Measurements from ENCODE around the gene CBARP. TPM values are rescaled to one million over a fixed set of nuclear protein-coding genes. Genes with fewer than 3 reads are reported as not detected.

Gene CBARP
- total and polyA plus RNA-seq, 9 of the 15 experiments (the other 6 are each of a cell fraction or from before 2014, with no cell fraction given) = 0.03 to 8.9 (median 1.2) TPM; not detected in 1

GRCh38 chr19:1264801-1265614, 27.2 kb upstream of the CBARP start:
- H3K9ac ChIP-seq (ENCODE audit: insufficient read depth in 1 of 2, low read depth in 2 of 2, low read length in 2 of 2) = peak overlapping the region in 1 of 2 experiments; percentile 83; a peak in 2 of 4 replicates
- TF ChIP-seq ZNF184 (CRISPR knock-in tag; IDR thresholded peaks at IDR 0.05) = no peak
- TF ChIP-seq GMEB1 (CRISPR knock-in tag; IDR thresholded peaks at IDR 0.05) = no peak
- TF ChIP-seq SMARCA5 (IDR thresholded peaks at IDR 0.05) = peak; percentile 46; the same call in 1 of the 2 replicates
- TF ChIP-seq, protein P1, sequence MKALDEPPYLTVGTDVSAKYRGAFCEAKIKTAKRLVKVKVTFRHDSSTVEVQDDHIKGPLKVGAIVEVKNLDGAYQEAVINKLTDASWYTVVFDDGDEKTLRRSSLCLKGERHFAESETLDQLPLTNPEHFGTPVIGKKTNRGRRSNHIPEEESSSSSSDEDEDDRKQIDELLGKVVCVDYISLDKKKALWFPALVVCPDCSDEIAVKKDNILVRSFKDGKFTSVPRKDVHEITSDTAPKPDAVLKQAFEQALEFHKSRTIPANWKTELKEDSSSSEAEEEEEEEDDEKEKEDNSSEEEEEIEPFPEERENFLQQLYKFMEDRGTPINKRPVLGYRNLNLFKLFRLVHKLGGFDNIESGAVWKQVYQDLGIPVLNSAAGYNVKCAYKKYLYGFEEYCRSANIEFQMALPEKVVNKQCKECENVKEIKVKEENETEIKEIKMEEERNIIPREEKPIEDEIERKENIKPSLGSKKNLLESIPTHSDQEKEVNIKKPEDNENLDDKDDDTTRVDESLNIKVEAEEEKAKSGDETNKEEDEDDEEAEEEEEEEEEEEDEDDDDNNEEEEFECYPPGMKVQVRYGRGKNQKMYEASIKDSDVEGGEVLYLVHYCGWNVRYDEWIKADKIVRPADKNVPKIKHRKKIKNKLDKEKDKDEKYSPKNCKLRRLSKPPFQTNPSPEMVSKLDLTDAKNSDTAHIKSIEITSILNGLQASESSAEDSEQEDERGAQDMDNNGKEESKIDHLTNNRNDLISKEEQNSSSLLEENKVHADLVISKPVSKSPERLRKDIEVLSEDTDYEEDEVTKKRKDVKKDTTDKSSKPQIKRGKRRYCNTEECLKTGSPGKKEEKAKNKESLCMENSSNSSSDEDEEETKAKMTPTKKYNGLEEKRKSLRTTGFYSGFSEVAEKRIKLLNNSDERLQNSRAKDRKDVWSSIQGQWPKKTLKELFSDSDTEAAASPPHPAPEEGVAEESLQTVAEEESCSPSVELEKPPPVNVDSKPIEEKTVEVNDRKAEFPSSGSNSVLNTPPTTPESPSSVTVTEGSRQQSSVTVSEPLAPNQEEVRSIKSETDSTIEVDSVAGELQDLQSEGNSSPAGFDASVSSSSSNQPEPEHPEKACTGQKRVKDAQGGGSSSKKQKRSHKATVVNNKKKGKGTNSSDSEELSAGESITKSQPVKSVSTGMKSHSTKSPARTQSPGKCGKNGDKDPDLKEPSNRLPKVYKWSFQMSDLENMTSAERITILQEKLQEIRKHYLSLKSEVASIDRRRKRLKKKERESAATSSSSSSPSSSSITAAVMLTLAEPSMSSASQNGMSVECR (CRISPR knock-in tag; IDR thresholded peaks at IDR 0.05) = no peak
- TF ChIP-seq SRSF7 (optimal IDR thresholded peaks at IDR 0.05; ENCODE audit: low read depth, low read length) = no peak
- 0 out of 2 replicates have a peak, but pooled peaks have one; percentile 23 for TF ChIP-seq ATF6 (CRISPR knock-in tag; IDR thresholded peaks at IDR 0.05)
- no peak for TF ChIP-seq BDP1 (IDR thresholded peaks at IDR 0.05; ENCODE audit: insufficient read depth, insufficient read length)
- no peak for TF ChIP-seq KAT2B (IDR thresholded peaks at IDR 0.05; ENCODE audit: low read depth, low read length)
- no peak for TF ChIP-seq CCNT2 (IDR thresholded peaks at IDR 0.05; ENCODE audit: borderline replicate concordance, extremely low read depth, insufficient read length, low read depth, low read length)
- no peak for TF ChIP-seq TFAM (CRISPR knock-in tag; conservative IDR thresholded peaks at IDR 0.05)
- TF ChIP-seq TRIM24 (IDR thresholded peaks at IDR 0.05) = no peak
- no peak for TF ChIP-seq ESRRA (IDR thresholded peaks at IDR 0.05; ENCODE audit: borderline replicate concordance, low read depth)
- no peak for TF ChIP-seq BCL6 (CRISPR knock-in tag; IDR thresholded peaks at IDR 0.05)
- TF ChIP-seq CHD1 (IDR thresholded peaks at IDR 0.05; ENCODE audit: low read length) = no peak

More at GRCh38 chr19:1264801-1265614, 27.2 kb upstream of the CBARP start:
- H2AFZ ChIP-seq (ENCODE audit: low read depth, low read length) = no peak overlapping the region
- no TSS peak for BruUV-seq (replicated peaks)
- WGBS (ENCODE audit: insufficient coverage, low coverage, missing lambda C conversion rate) = 70% methylated on average over 25 of the region's 26 CpGs
- intact Hi-C loops (cut with micrococcal nuclease) = no loop called here
- FAIRE-seq (peak; percentile 60), ATAC-seq (no peak), DNase-seq (ENCODE audit: extremely low read depth in 1 of 4, low spot score in 3 of 4) (peak in 3 of 4 experiments; percentile 50 to 78 (median 62))
- H3K4me2 ChIP-seq (ENCODE audit: insufficient read depth, low read length) = peak overlapping the region; percentile 37; the same call in 1 of the 2 replicates
- peaks cover 5% of the 10 kb centered on the region for H4K20me1 ChIP-seq (replicated peaks; ENCODE audit: control insufficient read depth, insufficient read depth, low read length)
- POLR2A ChIA-PET = interaction anchor here (0.6 to 2.3 kb wide), 5 partner anchors 9 to 267 kb away, joined by 3 to 11 read pairs (median 3); no protein-coding TSS in a partner anchor
- no peaks in the 10 kb centered on the region for H3K9me3 ChIP-seq (replicated peaks; ENCODE audit: control insufficient read depth, insufficient read depth, low read depth, low read length)
- no peaks in the 10 kb centered on the region for H3K27me3 ChIP-seq (ENCODE audit: control insufficient read depth in 2 of 2, insufficient read depth in 2 of 2, low read length in 2 of 2)
- H3K4me3 ChIP-seq = no peak overlapping the region
- CTCF ChIA-PET (ENCODE audit: low intra/inter-chr PET ratio) = no interaction called here
- no peaks in the 10 kb centered on the region for H3K9me1 ChIP-seq (ENCODE audit: control insufficient read depth, insufficient read depth, low read length)
- peaks cover 22% of the 10 kb centered on the region for H3K79me2 ChIP-seq (ENCODE audit: control insufficient read depth, insufficient read depth, low read length)
- in situ Hi-C loops (cut with MboI) = no loop called here
- H3K4me1 ChIP-seq (replicated peaks in 1 of 2; ENCODE audit: control insufficient read depth in 2 of 2, insufficient read depth in 2 of 2, low read length in 2 of 2) = peaks cover 56 to 95% of the 10 kb centered on the region in 2 experiments
- no peak overlapping the region for H3K27ac ChIP-seq (ENCODE audit: extremely low read depth, low read depth, low read length)
- H3K36me3 ChIP-seq (ENCODE audit: control insufficient read depth, insufficient read depth, low read length) = peaks cover 3% of the 10 kb centered on the region; the same call in 1 of the 3 replicates

Data from K562 (cell line).